Measurements from ENCODE around the gene ELF3.

ELF3 gene

DNA sequence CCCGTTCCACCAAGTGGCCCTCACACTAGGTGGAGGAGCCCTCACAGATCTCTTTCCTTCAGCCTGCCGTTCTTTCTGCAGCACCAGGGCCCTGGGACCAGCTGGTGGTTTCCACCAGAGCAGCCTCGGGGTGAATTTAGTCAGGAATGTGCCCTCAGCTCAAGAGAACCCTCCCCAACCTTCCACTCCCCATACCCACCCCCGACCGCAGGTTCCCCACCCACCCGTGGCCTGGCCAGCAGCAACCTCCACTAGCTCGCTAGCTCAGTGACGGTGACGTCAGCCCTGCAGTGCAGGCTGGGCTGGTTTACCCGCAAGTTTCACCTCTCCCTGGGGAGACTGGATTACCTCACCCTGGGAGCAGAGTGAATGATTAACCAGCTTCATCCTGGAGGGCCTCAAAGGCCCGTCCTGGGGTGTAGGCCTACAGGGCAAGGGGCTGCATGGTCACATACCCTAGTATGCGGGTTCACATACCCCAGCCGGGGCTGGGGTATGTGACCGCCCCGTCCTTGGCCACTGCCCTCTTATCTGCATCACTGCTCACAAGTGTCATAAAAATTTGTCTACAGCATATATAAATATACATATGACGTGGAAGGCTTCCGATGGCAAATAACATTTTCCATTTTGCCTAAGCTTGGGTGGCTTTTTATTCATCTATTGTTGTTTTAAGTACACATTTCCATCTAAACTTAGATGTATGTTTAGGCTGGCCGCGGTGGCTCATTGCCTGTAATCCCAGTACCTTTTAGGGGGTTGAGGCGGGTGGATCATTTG is 24.5 kb downstream of the ELF3 start:
- Histone ChIP-seq H3K9me3 (ENCODE audit: control insufficient read depth, low read length) (no peaks in the 10 kb centered on the region), H3K27me3 (replicated peaks; ENCODE audit: control insufficient read depth, insufficient read depth, low read length, poor library complexity, severe bottlenecking) (no peaks in the 10 kb centered on the region), H3K4me3 (ENCODE audit: insufficient read depth, low read depth, low read length, poor library complexity, severe bottlenecking) (no peak overlapping the region), H3K4me1 (ENCODE audit: control insufficient read depth, insufficient read depth, low read length, poor library complexity, severe bottlenecking) (no peaks in the 10 kb centered on the region), H3K36me3 (ENCODE audit: control insufficient read depth, insufficient read depth, low read length) (no peaks in the 10 kb centered on the region), H3K27ac (ENCODE audit: insufficient read depth, low read length, poor library complexity, severe bottlenecking) (no peak overlapping the region)
- DNase-seq, result no peak

GRCh38 chr1:202036595-202037387 is 26.4 kb downstream of the ELF3 start:
- no peaks in the 10 kb centered on the region for H3K4me1 ChIP-seq (ENCODE audit: control insufficient read depth, insufficient read depth, low read length, poor library complexity, severe bottlenecking)
- no peak overlapping the region for H3K27ac ChIP-seq (ENCODE audit: insufficient read depth, low read length, poor library complexity, severe bottlenecking)
- no peak overlapping the region for H3K4me3 ChIP-seq (ENCODE audit: insufficient read depth, low read depth, low read length, poor library complexity, severe bottlenecking)
- DNase-seq, result no peak
- H3K36me3 ChIP-seq (ENCODE audit: control insufficient read depth, insufficient read depth, low read length), result no peaks in the 10 kb centered on the region
- H3K27me3 ChIP-seq (replicated peaks; ENCODE audit: control insufficient read depth, insufficient read depth, low read length, poor library complexity, severe bottlenecking), result no peaks in the 10 kb centered on the region
- no peaks in the 10 kb centered on the region for H3K9me3 ChIP-seq (ENCODE audit: control insufficient read depth, low read length)

- no peak for DNase-seq
- H3K36me3 ChIP-seq (ENCODE audit: control insufficient read depth, insufficient read depth, low read length), result no peaks in the 10 kb centered on the region
- H3K9me3 ChIP-seq (ENCODE audit: control insufficient read depth, low read length), result no peaks in the 10 kb centered on the region
- H3K4me1 ChIP-seq (ENCODE audit: control insufficient read depth, insufficient read depth, low read length, poor library complexity, severe bottlenecking), result no peaks in the 10 kb centered on the region
- no peak overlapping the region for H3K4me3 ChIP-seq (ENCODE audit: insufficient read depth, low read depth, low read length, poor library complexity, severe bottlenecking)
- H3K27me3 ChIP-seq (replicated peaks; ENCODE audit: control insufficient read depth, insufficient read depth, low read length, poor library complexity, severe bottlenecking), result no peaks in the 10 kb centered on the region
- no peak overlapping the region for H3K27ac ChIP-seq (ENCODE audit: insufficient read depth, low read length, poor library complexity, severe bottlenecking)
These were observed 27.4 kb downstream of the ELF3 start for GRCh38 chr1:202037706-202038296.

DNA sequence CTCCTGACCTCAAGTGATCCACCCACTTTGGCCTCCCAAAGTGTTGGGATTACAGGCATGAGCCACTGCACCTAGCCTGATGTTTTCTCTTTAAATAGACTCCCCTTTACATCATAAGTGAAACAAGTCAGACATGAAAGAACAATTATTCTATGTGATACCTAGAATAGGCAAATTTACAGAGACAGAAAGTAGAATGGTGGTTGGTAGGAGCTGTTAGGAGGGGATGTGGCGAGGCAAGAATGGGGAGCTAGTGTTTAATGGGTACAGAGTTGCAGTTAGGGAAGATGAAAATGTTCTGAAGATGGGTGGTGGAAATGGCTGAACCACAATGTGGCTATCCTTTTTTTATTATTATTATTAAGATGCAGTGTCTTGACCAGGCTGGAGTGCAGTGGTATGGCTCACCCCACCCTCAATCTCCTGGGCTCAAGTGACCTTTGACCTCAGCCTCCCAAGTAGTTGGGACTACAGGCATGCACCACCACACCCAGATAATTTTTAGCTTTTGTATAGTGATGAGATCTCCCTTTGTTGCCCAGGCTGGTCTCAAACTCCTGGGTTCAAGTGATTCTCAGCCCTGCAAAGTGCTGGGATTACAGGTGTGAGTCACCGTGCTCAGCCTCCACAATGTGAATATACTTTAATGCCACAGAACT is 28.4 kb downstream of the ELF3 start:
- Histone ChIP-seq H3K4me1 (ENCODE audit: control insufficient read depth, insufficient read depth, low read length, poor library complexity, severe bottlenecking) (no peaks in the 10 kb centered on the region), H3K9me3 (ENCODE audit: control insufficient read depth, low read length) (no peaks in the 10 kb centered on the region), H3K4me3 (ENCODE audit: insufficient read depth, low read depth, low read length, poor library complexity, severe bottlenecking) (no peak overlapping the region), H3K27me3 (replicated peaks; ENCODE audit: control insufficient read depth, insufficient read depth, low read length, poor library complexity, severe bottlenecking) (no peaks in the 10 kb centered on the region), H3K36me3 (ENCODE audit: control insufficient read depth, insufficient read depth, low read length) (no peaks in the 10 kb centered on the region), H3K27ac (ENCODE audit: insufficient read depth, low read length, poor library complexity, severe bottlenecking) (no peak overlapping the region)
- no peak for DNase-seq

- Histone ChIP-seq H3K36me3 (ENCODE audit: control insufficient read depth, insufficient read depth, low read length) (no peaks in the 10 kb centered on the region), H3K9me3 (ENCODE audit: control insufficient read depth, low read length) (no peaks in the 10 kb centered on the region), H3K27ac (ENCODE audit: insufficient read depth, low read length, poor library complexity, severe bottlenecking) (no peak overlapping the region), H3K4me3 (ENCODE audit: insufficient read depth, low read depth, low read length, poor library complexity, severe bottlenecking) (no peak overlapping the region), H3K4me1 (ENCODE audit: control insufficient read depth, insufficient read depth, low read length, poor library complexity, severe bottlenecking) (no peaks in the 10 kb centered on the region), H3K27me3 (replicated peaks; ENCODE audit: control insufficient read depth, insufficient read depth, low read length, poor library complexity, severe bottlenecking) (no peaks in the 10 kb centered on the region)
- DNase-seq, result no peak
These were observed 35.3 kb downstream of the ELF3 start for GRCh38 chr1:202045705-202046104.

DNA sequence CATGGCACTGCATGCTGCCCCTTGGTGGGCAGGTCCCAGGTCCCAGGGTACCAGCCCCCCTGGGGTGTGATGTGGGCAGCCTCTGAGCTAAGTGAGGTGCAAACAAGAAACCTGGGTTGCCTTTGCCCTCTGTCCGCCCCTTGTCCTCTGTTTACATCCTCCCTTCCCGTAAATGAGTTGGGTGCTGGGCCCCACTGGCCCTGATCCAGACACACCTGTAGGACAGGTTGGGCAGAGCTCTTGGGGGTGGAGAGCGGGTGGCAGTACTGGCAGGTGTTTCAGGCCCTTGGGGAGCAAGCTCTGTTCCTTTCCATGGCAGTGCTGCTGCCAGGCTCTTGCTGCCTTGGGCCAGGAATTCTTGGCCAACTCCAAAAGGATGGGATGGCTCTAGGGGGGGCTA is 35.8 kb downstream of the ELF3 start:
- H3K27ac ChIP-seq (ENCODE audit: insufficient read depth, low read length, poor library complexity, severe bottlenecking), result no peak overlapping the region

DNA sequence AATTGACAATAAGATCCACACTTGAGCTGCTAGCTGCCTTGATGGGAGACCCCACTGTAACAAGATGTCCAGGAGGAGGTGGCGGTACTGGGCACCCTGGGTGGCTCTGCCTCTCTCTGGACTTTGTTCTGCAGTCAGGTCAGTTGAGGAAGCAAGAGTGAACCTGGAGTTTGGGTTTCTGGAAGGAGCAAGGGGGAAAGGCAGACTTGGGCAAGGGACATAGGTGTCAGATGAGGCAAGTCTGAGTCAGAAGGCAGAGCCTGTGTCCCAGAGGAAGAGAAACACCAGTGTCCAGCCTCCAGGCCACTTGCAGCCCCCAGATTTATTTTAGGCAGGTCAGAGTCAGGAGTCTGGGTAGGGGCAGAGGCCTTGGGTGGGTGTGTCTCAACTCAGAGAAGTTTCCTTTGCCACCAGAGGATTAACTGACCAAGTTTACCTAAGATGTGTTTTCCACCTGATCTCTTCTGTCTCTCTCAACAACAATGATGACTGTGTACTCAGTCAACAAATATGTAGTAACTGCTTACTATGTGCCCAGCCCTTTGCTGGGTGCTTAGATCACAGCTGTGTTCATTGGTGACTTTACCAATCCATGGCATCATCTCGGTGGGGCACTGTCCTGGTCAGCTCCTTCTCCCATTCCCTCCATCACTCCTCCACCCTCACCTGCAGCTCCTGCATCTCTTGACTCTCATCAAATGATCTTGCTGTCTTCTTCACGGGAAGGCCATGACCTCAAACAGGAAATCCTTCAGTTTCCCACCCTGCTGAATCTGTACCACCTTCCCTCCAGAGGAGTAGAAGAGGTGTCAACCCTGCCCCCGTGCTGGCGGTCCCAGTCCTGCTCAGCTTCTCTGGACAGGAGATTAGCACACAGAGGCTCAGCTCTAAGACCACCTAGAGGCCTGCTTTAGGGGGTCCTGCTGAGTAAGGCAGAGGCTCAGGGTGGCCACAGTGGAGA is 36.6 kb downstream of the ELF3 start:
- Histone ChIP-seq H3K27me3 (replicated peaks; ENCODE audit: control insufficient read depth, insufficient read depth, low read length, poor library complexity, severe bottlenecking) (no peaks in the 10 kb centered on the region), H3K9me3 (ENCODE audit: control insufficient read depth, low read length) (no peaks in the 10 kb centered on the region), H3K4me1 (ENCODE audit: control insufficient read depth, insufficient read depth, low read length, poor library complexity, severe bottlenecking) (no peaks in the 10 kb centered on the region), H3K36me3 (ENCODE audit: control insufficient read depth, insufficient read depth, low read length) (no peaks in the 10 kb centered on the region), H3K27ac (ENCODE audit: insufficient read depth, low read length, poor library complexity, severe bottlenecking) (no peak overlapping the region), H3K4me3 (ENCODE audit: insufficient read depth, low read depth, low read length, poor library complexity, severe bottlenecking) (no peak overlapping the region)
- DNase-seq, result no peak

More for the DNA sequence above, 35.8 kb downstream of the ELF3 start:
- H3K4me1 ChIP-seq (ENCODE audit: control insufficient read depth, insufficient read depth, low read length, poor library complexity, severe bottlenecking), result no peaks in the 10 kb centered on the region
- no peaks in the 10 kb centered on the region for H3K36me3 ChIP-seq (ENCODE audit: control insufficient read depth, insufficient read depth, low read length)
- no peak for DNase-seq
- H3K4me3 ChIP-seq (ENCODE audit: insufficient read depth, low read depth, low read length, poor library complexity, severe bottlenecking), result no peak overlapping the region
- no peaks in the 10 kb centered on the region for H3K27me3 ChIP-seq (replicated peaks; ENCODE audit: control insufficient read depth, insufficient read depth, low read length, poor library complexity, severe bottlenecking)
- no peaks in the 10 kb centered on the region for H3K9me3 ChIP-seq (ENCODE audit: control insufficient read depth, low read length)

DNA sequence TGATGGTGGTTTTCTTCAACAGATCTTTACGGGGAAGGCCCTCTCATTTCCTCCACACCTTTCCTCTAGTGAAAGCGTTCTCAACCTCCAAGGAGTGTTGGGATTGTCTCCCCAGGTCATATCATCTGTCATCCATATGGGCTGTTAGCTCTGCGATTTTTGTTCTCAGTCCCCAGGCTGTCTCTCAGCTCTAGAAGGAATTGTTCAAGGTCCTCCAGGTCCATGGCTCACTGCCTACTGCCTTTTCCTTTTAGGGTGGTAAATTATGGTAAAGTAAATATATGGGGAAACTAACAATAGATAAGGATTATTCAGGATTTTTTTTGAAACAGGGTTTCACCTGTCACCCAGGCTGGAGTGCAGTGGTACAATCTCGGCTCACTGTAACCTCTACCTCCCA is 37.6 kb downstream of the ELF3 start:
- no peak for DNase-seq
- Histone ChIP-seq H3K27ac (ENCODE audit: insufficient read depth, low read length, poor library complexity, severe bottlenecking) (no peak overlapping the region), H3K4me1 (ENCODE audit: control insufficient read depth, insufficient read depth, low read length, poor library complexity, severe bottlenecking) (no peaks in the 10 kb centered on the region), H3K9me3 (ENCODE audit: control insufficient read depth, low read length) (no peaks in the 10 kb centered on the region), H3K27me3 (replicated peaks; ENCODE audit: control insufficient read depth, insufficient read depth, low read length, poor library complexity, severe bottlenecking) (no peaks in the 10 kb centered on the region), H3K4me3 (ENCODE audit: insufficient read depth, low read depth, low read length, poor library complexity, severe bottlenecking) (no peak overlapping the region), H3K36me3 (ENCODE audit: control insufficient read depth, insufficient read depth, low read length) (no peaks in the 10 kb centered on the region)

- H3K36me3 ChIP-seq (ENCODE audit: control insufficient read depth, insufficient read depth, low read length), result no peaks in the 10 kb centered on the region
- H3K27me3 ChIP-seq (replicated peaks; ENCODE audit: control insufficient read depth, insufficient read depth, low read length, poor library complexity, severe bottlenecking), result no peaks in the 10 kb centered on the region
- H3K4me3 ChIP-seq (ENCODE audit: insufficient read depth, low read depth, low read length, poor library complexity, severe bottlenecking), result no peak overlapping the region
- no peaks in the 10 kb centered on the region for H3K4me1 ChIP-seq (ENCODE audit: control insufficient read depth, insufficient read depth, low read length, poor library complexity, severe bottlenecking)
- no peak overlapping the region for H3K27ac ChIP-seq (ENCODE audit: insufficient read depth, low read length, poor library complexity, severe bottlenecking)
- H3K9me3 ChIP-seq (ENCODE audit: control insufficient read depth, low read length), result no peaks in the 10 kb centered on the region
- DNase-seq, result no peak
These were observed 38.7 kb downstream of the ELF3 start for GRCh38 chr1:202049129-202049528.
